HEK293 (cell line): ENCODE data around the gene CCSER2.

Experiments used
- CTCF ChIA-PET: fragments of 350-600 bp; formaldehyde crosslinking; extraction: SDS; loops from one replicate; lab custom pipeline; 2021; ENCODE audit warnings: antibody characterized with exemption; lab: Yijun Ruan, JAX
- POLR2A ChIA-PET: fragments of 300-600 bp; formaldehyde crosslinking; extraction: SDS; loops from one replicate; lab custom pipeline; 2020; ENCODE audit warnings: antibody characterized with exemption, inconsistent platforms; lab: Yijun Ruan, JAX
- H3K27ac ChIP-seq: fragments of 200-500 bp; sonication (Bioruptor generic); 2 replicates; pipeline ENCODE4 v1.5.1; 2014; ENCODE audit warnings: low read depth, low read length, control low read depth, inconsistent platforms; ENCODE audit errors: extremely low read depth
- H3K36me3 ChIP-seq, 2 experiments: fragments of 200-500 bp in 1 of 2; sonication (Bioruptor generic) in 1 of 2; 1 replicate in 1 of 2; 2 replicates in 1 of 2; pipeline ENCODE4 v1.5.1; 2014 to 2017; ENCODE audit warnings: inconsistent platforms in 2 of 2, low read length in 2 of 2; ENCODE audit not compliant: control insufficient read depth in 2 of 2, insufficient read depth in 1 of 2
- H3K4me1 ChIP-seq: fragments of 200-500 bp; sonication (Bioruptor generic); 2 replicates; pipeline ENCODE4 v1.5.1; 2014; ENCODE audit warnings: mild to moderate bottlenecking, low read length, inconsistent platforms; ENCODE audit not compliant: control insufficient read depth, insufficient read depth
- H3K4me3 ChIP-seq: 2 replicates; pipeline ENCODE4 v1.5.1; 2011; ENCODE audit warnings: low read depth, mild to moderate bottlenecking, control low read depth, low read length, moderate library complexity
- H3K9me3 ChIP-seq: fragments of 200-500 bp; sonication (Bioruptor generic); 2 replicates; pipeline ENCODE4 v1.5.1; 2014; ENCODE audit warnings: low read depth, low read length, inconsistent platforms; ENCODE audit not compliant: control insufficient read depth, insufficient read depth
- EGR2 ChIP-seq: fragments of 450-650 bp; formaldehyde crosslinking; IDR thresholded peaks from 2 replicates; pipeline ENCODE4 v1.5.1; 2016; ENCODE audit warnings: low read depth, missing biosample characterization, missing genetic modification characterization
- FEZF1 ChIP-seq: fragments of 450-650 bp; formaldehyde crosslinking; IDR thresholded peaks from 2 replicates; pipeline ENCODE4 v1.5.1; 2016; ENCODE audit warnings: missing biosample characterization, missing genetic modification characterization
- GLI2 ChIP-seq: fragments of 450-650 bp; formaldehyde crosslinking; IDR thresholded peaks from 2 replicates; pipeline ENCODE4; 2017; ENCODE audit warnings: missing biosample characterization, missing genetic modification characterization, low read depth, borderline replicate concordance
- KLF10 ChIP-seq: fragments of 450-650 bp; IDR thresholded peaks from 2 replicates; pipeline ENCODE4 v1.5.1; 2018; ENCODE audit warnings: missing biosample characterization, mild to moderate bottlenecking, missing genetic modification characterization
- ZFHX2 ChIP-seq: fragments of 450-650 bp; formaldehyde crosslinking; conservative IDR thresholded peaks from 2 replicates; pipeline ENCODE4 v1.5.1; 2016; ENCODE audit warnings: missing biosample characterization, missing genetic modification characterization
- ZFP37 ChIP-seq: fragments of 450-650 bp; formaldehyde crosslinking; IDR thresholded peaks from 2 replicates; pipeline ENCODE4 v1.5.1; 2016; ENCODE audit warnings: missing biosample characterization, missing genetic modification characterization
- ZIC2 ChIP-seq: fragments of 450-650 bp; formaldehyde crosslinking; IDR thresholded peaks from 2 replicates; pipeline ENCODE4 v1.5.1; 2016; ENCODE audit warnings: missing biosample characterization, missing genetic modification characterization
- ZNF112 ChIP-seq: fragments of 450-650 bp; formaldehyde crosslinking; IDR thresholded peaks from 2 replicates; pipeline ENCODE4 v1.5.0; 2017; ENCODE audit warnings: missing biosample characterization, missing genetic modification characterization
- ZNF121 ChIP-seq: fragments of 450-650 bp; formaldehyde crosslinking; IDR thresholded peaks from 2 replicates; pipeline ENCODE4 v1.5.1; 2016; ENCODE audit warnings: missing biosample characterization, missing genetic modification characterization
- ZNF138 ChIP-seq: fragments of 450-650 bp; formaldehyde crosslinking; IDR thresholded peaks from 2 replicates; pipeline ENCODE4 v1.5.1; 2016; ENCODE audit warnings: missing biosample characterization, missing genetic modification characterization, borderline replicate concordance
- ZNF16 ChIP-seq: fragments of 450-650 bp; formaldehyde crosslinking; IDR thresholded peaks from 2 replicates; pipeline ENCODE4 v1.5.1; 2016; ENCODE audit warnings: low read depth, missing biosample characterization, missing genetic modification characterization
- ZNF211 ChIP-seq: fragments of 450-650 bp; formaldehyde crosslinking; IDR thresholded peaks from 2 replicates; pipeline ENCODE4 v1.5.1; 2016; ENCODE audit warnings: low read depth, missing biosample characterization, missing genetic modification characterization
- ZNF239 ChIP-seq: fragments of 450-650 bp; formaldehyde crosslinking; IDR thresholded peaks from 2 replicates; pipeline ENCODE4 v1.5.1; 2016; ENCODE audit warnings: missing biosample characterization, missing genetic modification characterization
- ZNF324 ChIP-seq: fragments of 450-650 bp; formaldehyde crosslinking; IDR thresholded peaks from 2 replicates; pipeline ENCODE4 v1.5.1; 2016; ENCODE audit warnings: missing biosample characterization, missing genetic modification characterization
- ZNF664 ChIP-seq: fragments of 450-650 bp; formaldehyde crosslinking; IDR thresholded peaks from 2 replicates; pipeline ENCODE4 v1.5.1; 2016; ENCODE audit warnings: missing biosample characterization, missing genetic modification characterization
- ZNF701 ChIP-seq: fragments of 450-650 bp; formaldehyde crosslinking; IDR thresholded peaks from 2 replicates; pipeline ENCODE4 v1.5.1; 2016; ENCODE audit warnings: missing biosample characterization, missing genetic modification characterization
- ZNF785 ChIP-seq: fragments of 450-650 bp; formaldehyde crosslinking; IDR thresholded peaks from 2 replicates; pipeline ENCODE4 v1.5.1; 2016; ENCODE audit warnings: missing biosample characterization, missing genetic modification characterization
- TF ChIP-seq, protein P1 (sequence below): fragments of 450-650 bp; formaldehyde crosslinking; IDR thresholded peaks from 2 replicates; pipeline ENCODE4 v1.5.0; 2017; ENCODE audit warnings: missing biosample characterization, missing genetic modification characterization, borderline replicate concordance
- TF ChIP-seq, protein P2 (sequence below): fragments of 450-650 bp; formaldehyde crosslinking; IDR thresholded peaks from 2 replicates; pipeline ENCODE4 v1.5.1; 2017; ENCODE audit warnings: missing biosample characterization, mild to moderate bottlenecking, missing genetic modification characterization, moderate library complexity
- TF ChIP-seq, protein P3 (sequence below): fragments of 450-650 bp; formaldehyde crosslinking; IDR thresholded peaks from 2 replicates; pipeline ENCODE4 v1.5.1; 2017; ENCODE audit warnings: missing biosample characterization, missing genetic modification characterization
- TF ChIP-seq, protein P4 (sequence below): fragments of 450-650 bp; formaldehyde crosslinking; IDR thresholded peaks from 2 replicates; pipeline ENCODE4 v1.5.1; 2016; ENCODE audit warnings: missing biosample characterization, missing genetic modification characterization
- TF ChIP-seq, protein P5 (sequence below): fragments of 450-650 bp; formaldehyde crosslinking; IDR thresholded peaks from 2 replicates; pipeline ENCODE4 v1.5.1; 2016; ENCODE audit warnings: missing biosample characterization, missing genetic modification characterization
- TF ChIP-seq, protein P6 (sequence below): fragments of 450-650 bp; formaldehyde crosslinking; IDR thresholded peaks from 2 replicates; pipeline ENCODE4 v1.5.1; 2016; ENCODE audit warnings: missing biosample characterization, missing genetic modification characterization

Gene CCSER2

DNA sequence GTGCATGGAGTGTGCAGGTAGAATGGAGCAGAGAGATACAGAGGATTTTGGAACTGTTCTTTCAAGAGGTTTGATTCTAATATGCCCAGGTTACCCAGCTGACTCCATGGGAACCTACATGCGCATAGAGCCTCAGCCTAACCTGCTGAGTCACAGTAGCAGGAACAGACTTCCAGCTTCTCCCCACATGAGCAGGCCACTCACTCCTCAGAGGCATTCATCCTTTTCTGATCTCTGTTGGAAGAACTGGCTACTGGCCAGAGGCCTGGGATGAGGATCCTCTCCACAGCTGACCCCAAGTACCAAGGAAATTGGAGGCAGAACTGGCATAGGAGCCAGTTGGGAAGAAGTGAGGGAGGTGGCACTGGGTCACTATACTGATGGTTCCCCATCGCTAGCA, 17.9 kb upstream of the CCSER2 start:
- POLR2A ChIA-PET, result interaction anchor here (0.7 kb wide), 1 partner anchor 18 kb away, joined by 3 read pairs; the partner anchor contains the start of gene CCSER2
- H3K9me3 ChIP-seq, result no peaks in the 10 kb centered on the region
- peaks cover 4% of the 10 kb centered on the region for H3K4me1 ChIP-seq
- H3K4me3 ChIP-seq, result no peak overlapping the region
- TF ChIP-seq ZFHX2 (tag by site-specific recombination), result no peak
- H3K36me3 ChIP-seq, result no peaks in the 10 kb centered on the region
- no peak overlapping the region for H3K27ac ChIP-seq
- CTCF ChIA-PET, result interaction anchor here (0.6 to 0.8 kb wide), 2 partner anchors 45 to 59 kb away, joined by 3 read pairs; no protein-coding TSS in a partner anchor

DNA sequence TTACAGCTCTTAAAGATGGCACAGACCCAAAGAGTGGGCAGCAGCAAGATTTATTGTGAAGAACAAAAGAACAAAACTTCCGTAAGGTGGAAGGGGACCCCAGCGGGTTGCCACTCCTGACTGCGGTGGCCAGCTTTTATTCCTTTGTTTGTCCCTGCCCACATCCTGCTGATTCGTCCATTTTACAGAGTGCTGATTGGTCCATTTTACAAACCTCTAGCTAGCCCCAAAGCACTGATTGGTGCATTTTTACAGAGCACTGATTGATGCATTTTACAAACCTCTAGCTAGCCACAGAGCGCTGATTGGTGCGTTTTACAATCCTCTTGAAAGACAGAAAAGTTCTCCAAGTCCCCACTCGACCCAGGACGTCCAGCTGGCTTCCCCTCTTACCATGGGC, 16.8 kb upstream of the CCSER2 start:
- Histone ChIP-seq H3K36me3 (no peaks in the 10 kb centered on the region), H3K4me3 (no peak overlapping the region), H3K27ac (no peak overlapping the region), H3K9me3 (no peaks in the 10 kb centered on the region), H3K4me1 (peaks cover 4% of the 10 kb centered on the region)
- ChIA-PET CTCF (no interaction called here), POLR2A (no interaction called here)
- no peak for TF ChIP-seq ZNF701
- no peak for TF ChIP-seq FEZF1
- TF ChIP-seq, protein P1, sequence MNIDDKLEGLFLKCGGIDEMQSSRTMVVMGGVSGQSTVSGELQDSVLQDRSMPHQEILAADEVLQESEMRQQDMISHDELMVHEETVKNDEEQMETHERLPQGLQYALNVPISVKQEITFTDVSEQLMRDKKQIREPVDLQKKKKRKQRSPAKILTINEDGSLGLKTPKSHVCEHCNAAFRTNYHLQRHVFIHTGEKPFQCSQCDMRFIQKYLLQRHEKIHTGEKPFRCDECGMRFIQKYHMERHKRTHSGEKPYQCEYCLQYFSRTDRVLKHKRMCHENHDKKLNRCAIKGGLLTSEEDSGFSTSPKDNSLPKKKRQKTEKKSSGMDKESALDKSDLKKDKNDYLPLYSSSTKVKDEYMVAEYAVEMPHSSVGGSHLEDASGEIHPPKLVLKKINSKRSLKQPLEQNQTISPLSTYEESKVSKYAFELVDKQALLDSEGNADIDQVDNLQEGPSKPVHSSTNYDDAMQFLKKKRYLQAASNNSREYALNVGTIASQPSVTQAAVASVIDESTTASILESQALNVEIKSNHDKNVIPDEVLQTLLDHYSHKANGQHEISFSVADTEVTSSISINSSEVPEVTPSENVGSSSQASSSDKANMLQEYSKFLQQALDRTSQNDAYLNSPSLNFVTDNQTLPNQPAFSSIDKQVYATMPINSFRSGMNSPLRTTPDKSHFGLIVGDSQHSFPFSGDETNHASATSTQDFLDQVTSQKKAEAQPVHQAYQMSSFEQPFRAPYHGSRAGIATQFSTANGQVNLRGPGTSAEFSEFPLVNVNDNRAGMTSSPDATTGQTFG (tag by site-specific recombination), result no peak
- no peak for TF ChIP-seq ZNF324 (tag by site-specific recombination)
- TF ChIP-seq KLF10 (tag by site-specific recombination), result no peak
- TF ChIP-seq ZIC2, result no peak
- no peak for TF ChIP-seq ZNF121 (tag by site-specific recombination)
- no peak for TF ChIP-seq EGR2
- TF ChIP-seq, protein P2, sequence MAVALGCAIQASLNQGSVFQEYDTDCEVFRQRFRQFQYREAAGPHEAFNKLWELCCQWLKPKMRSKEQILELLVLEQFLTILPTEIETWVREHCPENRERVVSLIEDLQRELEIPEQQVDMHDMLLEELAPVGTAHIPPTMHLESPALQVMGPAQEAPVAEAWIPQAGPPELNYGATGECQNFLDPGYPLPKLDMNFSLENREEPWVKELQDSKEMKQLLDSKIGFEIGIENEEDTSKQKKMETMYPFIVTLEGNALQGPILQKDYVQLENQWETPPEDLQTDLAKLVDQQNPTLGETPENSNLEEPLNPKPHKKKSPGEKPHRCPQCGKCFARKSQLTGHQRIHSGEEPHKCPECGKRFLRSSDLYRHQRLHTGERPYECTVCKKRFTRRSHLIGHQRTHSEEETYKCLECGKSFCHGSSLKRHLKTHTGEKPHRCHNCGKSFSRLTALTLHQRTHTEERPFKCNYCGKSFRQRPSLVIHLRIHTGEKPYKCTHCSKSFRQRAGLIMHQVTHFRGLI, result no peak
- TF ChIP-seq ZNF138 (tag by site-specific recombination), result no peak
- TF ChIP-seq ZFP37 (tag by site-specific recombination), result no peak
- no peak for TF ChIP-seq ZNF211 (tag by site-specific recombination)
- no peak for TF ChIP-seq ZNF664 (tag by site-specific recombination)
- TF ChIP-seq ZNF785 (tag by site-specific recombination), result no peak

DNA sequence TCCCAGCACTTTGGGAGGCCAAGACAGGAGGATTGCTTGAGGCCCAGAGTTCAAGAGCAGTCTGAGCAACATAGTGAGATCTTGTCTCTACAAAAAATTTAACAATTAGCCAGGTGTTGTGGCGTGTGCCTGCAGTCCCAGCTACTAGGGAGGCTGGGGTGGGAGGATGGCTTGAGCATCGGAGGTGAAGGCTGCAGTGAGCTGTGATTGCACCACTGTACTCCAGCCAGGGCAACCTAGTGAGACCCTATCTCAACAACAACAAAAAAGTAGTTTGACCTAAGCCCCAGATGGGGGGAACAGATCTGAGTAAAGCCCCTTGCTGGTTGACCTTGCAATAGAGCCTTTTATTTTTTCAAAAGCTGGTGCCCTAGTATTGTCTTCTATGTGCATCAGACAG, 15.6 kb upstream of the CCSER2 start:
- no peaks in the 10 kb centered on the region for H3K36me3 ChIP-seq
- TF ChIP-seq ZNF16 (tag by site-specific recombination), result no peak
- TF ChIP-seq ZNF239 (tag by site-specific recombination), result no peak
- no peak for TF ChIP-seq ZNF664 (tag by site-specific recombination)
- no peak for TF ChIP-seq GLI2 (tag by site-specific recombination)
- TF ChIP-seq ZNF112, result no peak
- TF ChIP-seq, protein P3, sequence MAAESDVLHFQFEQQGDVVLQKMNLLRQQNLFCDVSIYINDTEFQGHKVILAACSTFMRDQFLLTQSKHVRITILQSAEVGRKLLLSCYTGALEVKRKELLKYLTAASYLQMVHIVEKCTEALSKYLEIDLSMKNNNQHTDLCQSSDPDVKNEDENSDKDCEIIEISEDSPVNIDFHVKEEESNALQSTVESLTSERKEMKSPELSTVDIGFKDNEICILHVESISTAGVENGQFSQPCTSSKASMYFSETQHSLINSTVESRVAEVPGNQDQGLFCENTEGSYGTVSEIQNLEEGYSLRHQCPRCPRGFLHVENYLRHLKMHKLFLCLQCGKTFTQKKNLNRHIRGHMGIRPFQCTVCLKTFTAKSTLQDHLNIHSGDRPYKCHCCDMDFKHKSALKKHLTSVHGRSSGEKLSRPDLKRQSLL (tag by site-specific recombination), result no peak
- TF ChIP-seq, protein P4, sequence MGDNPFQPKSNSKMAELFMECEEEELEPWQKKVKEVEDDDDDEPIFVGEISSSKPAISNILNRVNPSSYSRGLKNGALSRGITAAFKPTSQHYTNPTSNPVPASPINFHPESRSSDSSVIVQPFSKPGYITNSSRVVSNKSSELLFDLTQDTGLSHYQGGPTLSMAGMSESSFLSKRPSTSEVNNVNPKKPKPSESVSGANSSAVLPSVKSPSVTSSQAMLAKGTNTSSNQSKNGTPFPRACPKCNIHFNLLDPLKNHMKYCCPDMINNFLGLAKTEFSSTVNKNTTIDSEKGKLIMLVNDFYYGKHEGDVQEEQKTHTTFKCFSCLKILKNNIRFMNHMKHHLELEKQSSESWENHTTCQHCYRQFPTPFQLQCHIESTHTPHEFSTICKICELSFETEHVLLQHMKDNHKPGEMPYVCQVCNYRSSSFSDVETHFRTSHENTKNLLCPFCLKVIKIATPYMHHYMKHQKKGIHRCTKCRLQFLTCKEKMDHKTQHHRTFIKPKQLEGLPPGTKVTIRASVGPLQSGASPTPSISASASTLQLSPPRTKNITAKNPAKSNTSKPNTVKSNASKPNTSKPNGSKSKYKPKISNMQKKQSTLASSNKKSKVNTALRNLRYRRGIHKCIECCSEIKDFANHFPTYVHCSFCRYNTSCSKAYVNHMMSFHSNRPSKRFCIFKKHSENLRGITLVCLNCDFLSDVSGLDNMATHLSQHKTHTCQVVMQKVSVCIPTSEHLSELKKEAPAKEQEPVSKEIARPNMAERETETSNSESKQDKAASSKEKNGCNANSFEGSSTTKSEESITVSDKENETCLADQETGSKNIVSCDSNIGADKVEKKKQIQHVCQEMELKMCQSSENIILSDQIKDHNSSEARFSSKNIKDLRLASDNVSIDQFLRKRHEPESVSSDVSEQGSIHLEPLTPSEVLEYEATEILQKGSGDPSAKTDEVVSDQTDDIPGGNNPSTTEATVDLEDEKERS (tag by site-specific recombination), result no peak
- TF ChIP-seq, protein P5, sequence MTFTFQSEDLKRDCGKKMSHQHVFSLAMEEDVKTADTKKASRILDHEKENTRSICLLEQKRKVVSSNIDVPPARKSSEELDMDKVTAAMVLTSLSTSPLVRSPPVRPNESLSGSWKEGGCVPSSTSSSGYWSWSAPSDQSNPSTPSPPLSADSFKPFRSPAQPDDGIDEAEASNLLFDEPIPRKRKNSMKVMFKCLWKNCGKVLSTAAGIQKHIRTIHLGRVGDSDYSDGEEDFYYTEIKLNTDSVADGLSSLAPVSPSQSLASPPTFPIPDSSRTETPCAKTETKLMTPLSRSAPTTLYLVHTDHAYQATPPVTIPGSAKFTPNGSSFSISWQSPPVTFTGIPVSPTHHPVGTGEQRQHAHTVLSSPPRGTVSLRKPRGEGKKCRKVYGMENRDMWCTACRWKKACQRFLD (tag by site-specific recombination), result no peak
- TF ChIP-seq, protein P6, sequence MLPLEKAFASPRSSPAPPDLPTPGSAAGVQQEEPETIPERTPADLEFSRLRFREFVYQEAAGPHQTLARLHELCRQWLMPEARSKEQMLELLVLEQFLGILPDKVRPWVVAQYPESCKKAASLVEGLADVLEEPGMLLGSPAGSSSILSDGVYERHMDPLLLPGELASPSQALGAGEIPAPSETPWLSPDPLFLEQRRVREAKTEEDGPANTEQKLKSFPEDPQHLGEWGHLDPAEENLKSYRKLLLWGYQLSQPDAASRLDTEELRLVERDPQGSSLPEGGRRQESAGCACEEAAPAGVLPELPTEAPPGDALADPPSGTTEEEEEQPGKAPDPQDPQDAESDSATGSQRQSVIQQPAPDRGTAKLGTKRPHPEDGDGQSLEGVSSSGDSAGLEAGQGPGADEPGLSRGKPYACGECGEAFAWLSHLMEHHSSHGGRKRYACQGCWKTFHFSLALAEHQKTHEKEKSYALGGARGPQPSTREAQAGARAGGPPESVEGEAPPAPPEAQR (tag by site-specific recombination), result no peak

More for the DNA sequence above, 15.6 kb upstream of the CCSER2 start:
- POLR2A ChIA-PET, result no interaction called here
- Histone ChIP-seq H3K27ac (no peak overlapping the region), H3K4me1 (peaks cover 4% of the 10 kb centered on the region), H3K4me3 (no peak overlapping the region), H3K9me3 (no peaks in the 10 kb centered on the region)
- CTCF ChIA-PET, result no interaction called here
